MM.1S (cell line): ENCODE measurements around the gene APCDD1L.

Experiments
- CTCF ChIP-seq: fragments of 300-600 bp; sonication (generic); IDR thresholded peaks from 2 replicates; pipeline ENCODE4 v1.5.1; 2016; ENCODE audit warnings: antibody characterized with exemption, low read length, mixed read lengths
- EZH2 ChIP-seq: fragments of 300-600 bp; sonication (generic); optimal IDR thresholded peaks from 2 replicates; pipeline ENCODE3; 2017; ENCODE audit warnings: low read depth, mild to moderate bottlenecking, antibody characterized with exemption, low read length, mixed read lengths

DNA sequence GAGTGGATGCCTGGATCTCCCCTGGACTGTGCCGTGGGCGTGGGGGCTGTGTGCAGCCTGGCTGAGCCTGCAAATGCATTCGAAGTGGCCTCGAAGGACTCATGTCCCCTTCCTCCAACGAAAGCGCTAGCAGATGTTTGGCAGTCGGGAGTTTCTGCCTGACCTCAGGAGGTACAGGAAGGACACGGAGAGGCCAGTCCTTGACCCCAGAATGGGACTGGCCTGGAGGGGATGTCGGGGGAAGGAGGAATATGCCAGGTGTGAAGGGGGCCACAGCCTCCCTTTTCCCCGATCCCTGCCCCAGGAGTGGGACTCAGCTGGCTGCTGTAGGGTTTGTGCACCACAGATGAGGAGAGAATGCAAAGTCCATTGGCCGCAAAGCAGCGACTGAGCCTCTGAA is 45.6 kb downstream of the APCDD1L start:
- TF ChIP-seq CTCF (no peak), EZH2 (no peak)
